Occipital lobe (tissue), 2 donors: ENCODE data around the gene SLC16A7. TPM values are rescaled to one million over a fixed set of nuclear protein-coding genes. Genes with fewer than 3 reads are reported as not detected.

Experiments
- DNase-seq: peaks from one replicate; lab custom pipeline; 2025; lab: John Stamatoyannopoulos, UW
- total RNA-seq: library from RNA; depleted of rRNA; stranded (reverse); fragments of >200 nt; gene quantifications from one replicate; pipeline ENCODE4 v1.2.3, GENCODE V29; 2014

Gene SLC16A7
- total RNA-seq, 1 donor from 2014 or later, result 44.9 TPM

GRCh38 chr12:59665701-59666100 lies 69.9 kb downstream of the SLC16A7 start:
- no peak for DNase-seq

- no peak for DNase-seq
Observed at GRCh38 chr12:59668674-59669073, 72.8 kb downstream of the SLC16A7 start.

GRCh38 chr12:59672273-59672672 lies 76.4 kb downstream of the SLC16A7 start:
- DNase-seq, result no peak

- DNase-seq, result no peak
Observed at GRCh38 chr12:59675461-59675860, 79.6 kb downstream of the SLC16A7 start.

GRCh38 chr12:59677857-59678256 lies 82.0 kb downstream of the SLC16A7 start:
- no peak for DNase-seq

- DNase-seq, result no peak
Observed at GRCh38 chr12:59678759-59679411, 83.1 kb downstream of the SLC16A7 start.

GRCh38 chr12:59689776-59690175 lies 93.9 kb downstream of the SLC16A7 start:
- DNase-seq, result no peak

- no peak for DNase-seq
Observed at GRCh38 chr12:59695379-59695778, 99.5 kb downstream of the SLC16A7 start.

- no peak for DNase-seq
Observed at GRCh38 chr12:59698600-59698999, 102.8 kb downstream of the SLC16A7 start.

GRCh38 chr12:59699421-59700152 lies 103.8 kb downstream of the SLC16A7 start:
- no peak for DNase-seq

GRCh38 chr12:59700153-59700450 lies 104.3 kb downstream of the SLC16A7 start:
- DNase-seq, result no peak

- no peak for DNase-seq
Observed at GRCh38 chr12:59708064-59708463, 112.2 kb downstream of the SLC16A7 start.

GRCh38 chr12:59708484-59708883 lies 112.7 kb downstream of the SLC16A7 start:
- no peak for DNase-seq

GRCh38 chr12:59710004-59710628 lies 114.3 kb downstream of the SLC16A7 start:
- no peak for DNase-seq

GRCh38 chr12:59710964-59711363 lies 115.1 kb downstream of the SLC16A7 start:
- DNase-seq, result no peak

- no peak for DNase-seq
Observed at GRCh38 chr12:59715434-59715833, 119.6 kb downstream of the SLC16A7 start.

GRCh38 chr12:59716043-59716442 lies 120.2 kb downstream of the SLC16A7 start:
- no peak for DNase-seq

- DNase-seq, result no peak
Observed at GRCh38 chr12:59717436-59717835, 121.6 kb downstream of the SLC16A7 start.

- no peak for DNase-seq
Observed at GRCh38 chr12:59719701-59720100, 123.9 kb downstream of the SLC16A7 start.

GRCh38 chr12:59723520-59723919 lies 127.7 kb downstream of the SLC16A7 start:
- DNase-seq, result no peak

GRCh38 chr12:59724011-59724695 lies 128.3 kb downstream of the SLC16A7 start:
- DNase-seq, result no peak

- DNase-seq, result no peak
Observed at GRCh38 chr12:59733200-59733599, 137.4 kb downstream of the SLC16A7 start.
